ENCODE results near the gene BIRC5.

The BIRC5 gene

GRCh38 chr17:78231991-78232858 lies 18.2 kb downstream of the BIRC5 start:
- Histone ChIP-seq H3K27ac (ENCODE audit: low read depth, low read length) (no peak overlapping the region), H3K27me3 (ENCODE audit: control insufficient read depth, low read length) (peaks cover 32% of the 10 kb centered on the region), H4K20me1 (ENCODE audit: control insufficient read depth, insufficient read depth, low read depth, low read length) (no peaks in the 10 kb centered on the region), H3K36me3 (ENCODE audit: control insufficient read depth, low read length) (no peaks in the 10 kb centered on the region), H3K9me3 (ENCODE audit: control insufficient read depth, insufficient read depth, low read length) (no peaks in the 10 kb centered on the region), H3K4me3 (ENCODE audit: low read length) (0 out of 2 replicates have a peak overlapping the region, but pooled peaks have one; percentile 15), H3K4me1 (ENCODE audit: control insufficient read depth, low read length) (peaks cover 36% of the 10 kb centered on the region), H3K79me2 (ENCODE audit: control insufficient read depth, low read length) (no peaks in the 10 kb centered on the region), H3F3A (ENCODE audit: control insufficient read depth, insufficient read depth) (peaks cover 8% of the 10 kb centered on the region), H3K4me2 (ENCODE audit: low read length) (peak overlapping the region; percentile 48), H3K9me2 (replicated peaks; ENCODE audit: control insufficient read depth, low read length) (no peaks in the 10 kb centered on the region)
- peak; percentile 52; the same call in 1 of the 2 replicates for TF ChIP-seq EZH2phosphoT487 (IDR thresholded peaks at IDR 0.05; ENCODE audit: borderline replicate concordance, low read length)
- TF ChIP-seq CTCF (IDR thresholded peaks at IDR 0.05; ENCODE audit: low read depth, low read length, poor library complexity, severe bottlenecking) = no peak

GRCh38 chr17:78232859-78233173 lies 18.8 kb downstream of the BIRC5 start:
- H3K9me3 ChIP-seq (ENCODE audit: control insufficient read depth, insufficient read depth, low read length) = no peaks in the 10 kb centered on the region

GRCh38 chr17:78233678-78234077 lies 19.6 kb downstream of the BIRC5 start:
- H3K27me3 ChIP-seq (ENCODE audit: control insufficient read depth, low read length) = peaks cover 28% of the 10 kb centered on the region
- no peaks in the 10 kb centered on the region for H3K9me2 ChIP-seq (replicated peaks; ENCODE audit: control insufficient read depth, low read length)
- TF ChIP-seq CTCF (IDR thresholded peaks at IDR 0.05; ENCODE audit: low read depth, low read length, poor library complexity, severe bottlenecking) = no peak
- TF ChIP-seq EZH2phosphoT487 (IDR thresholded peaks at IDR 0.05; ENCODE audit: borderline replicate concordance, low read length) = no peak
- no peak overlapping the region for H3K27ac ChIP-seq (ENCODE audit: low read depth, low read length)
- H3K4me2 ChIP-seq (ENCODE audit: low read length) = no peak overlapping the region
- H3F3A ChIP-seq (ENCODE audit: control insufficient read depth, insufficient read depth) = peaks cover under 1% of the 10 kb centered on the region
- H3K4me3 ChIP-seq (ENCODE audit: low read length) = no peak overlapping the region
- H3K79me2 ChIP-seq (ENCODE audit: control insufficient read depth, low read length) = no peaks in the 10 kb centered on the region
- no peaks in the 10 kb centered on the region for H3K9me3 ChIP-seq (ENCODE audit: control insufficient read depth, insufficient read depth, low read length)
- H3K36me3 ChIP-seq (ENCODE audit: control insufficient read depth, low read length) = no peaks in the 10 kb centered on the region
- no peaks in the 10 kb centered on the region for H4K20me1 ChIP-seq (ENCODE audit: control insufficient read depth, insufficient read depth, low read depth, low read length)
- H3K4me1 ChIP-seq (ENCODE audit: control insufficient read depth, low read length) = peaks cover 35% of the 10 kb centered on the region

More at GRCh38 chr17:78232859-78233173, 18.8 kb downstream of the BIRC5 start:
- TF ChIP-seq EZH2phosphoT487 (IDR thresholded peaks at IDR 0.05; ENCODE audit: borderline replicate concordance, low read length) (no peak), CTCF (IDR thresholded peaks at IDR 0.05; ENCODE audit: low read depth, low read length, poor library complexity, severe bottlenecking) (no peak)
- H3K9me2 ChIP-seq (replicated peaks; ENCODE audit: control insufficient read depth, low read length) = no peaks in the 10 kb centered on the region
- no peaks in the 10 kb centered on the region for H3K79me2 ChIP-seq (ENCODE audit: control insufficient read depth, low read length)
- H3K4me3 ChIP-seq (ENCODE audit: low read length) = no peak overlapping the region
- H3K27me3 ChIP-seq (ENCODE audit: control insufficient read depth, low read length) = peaks cover 32% of the 10 kb centered on the region
- no peak overlapping the region for H3K27ac ChIP-seq (ENCODE audit: low read depth, low read length)
- peaks cover 8% of the 10 kb centered on the region for H3F3A ChIP-seq (ENCODE audit: control insufficient read depth, insufficient read depth)
- H4K20me1 ChIP-seq (ENCODE audit: control insufficient read depth, insufficient read depth, low read depth, low read length) = no peaks in the 10 kb centered on the region
- H3K4me2 ChIP-seq (ENCODE audit: low read length) = no peak overlapping the region
- no peaks in the 10 kb centered on the region for H3K36me3 ChIP-seq (ENCODE audit: control insufficient read depth, low read length)
- peaks cover 36% of the 10 kb centered on the region for H3K4me1 ChIP-seq (ENCODE audit: control insufficient read depth, low read length)
